Muscle of leg (tissue), 11 donors: ENCODE measurements around the gene MAP3K8. TPM values are rescaled to one million over a fixed set of nuclear protein-coding genes. Genes with fewer than 3 reads are reported as not detected.
"Not testable (repeated sequence)": the region's sequence is repeated elsewhere in the genome, so short reads cannot be mapped to it uniquely, and the experiment has no call there.

Experiments
- DNase-seq: peaks from one replicate; pipeline ENCODE4 v3.0.0; 2013
- H3K27ac ChIP-seq: one replicate; pipeline ENCODE4 v1.5.1; 2013; ENCODE audit warnings: mild to moderate bottlenecking, low read length, control low read depth
- H3K27me3 ChIP-seq: one replicate; pipeline ENCODE4 v1.6.1; 2013; ENCODE audit warnings: low read length; ENCODE audit not compliant: control insufficient read depth, insufficient read depth
- H3K36me3 ChIP-seq: one replicate; pipeline ENCODE4 v1.6.1; 2013; ENCODE audit warnings: low read length; ENCODE audit not compliant: control insufficient read depth, insufficient read depth
- H3K4me1 ChIP-seq: one replicate; pipeline ENCODE4 v1.6.1; 2013; ENCODE audit warnings: low read length; ENCODE audit not compliant: control insufficient read depth, insufficient read depth
- H3K4me3 ChIP-seq: one replicate; pipeline ENCODE4 v1.5.1; 2013; ENCODE audit warnings: low read length, control low read depth
- H3K9me3 ChIP-seq: replicated peaks from 2 replicates; pipeline ENCODE4 v1.6.1; 2013; ENCODE audit warnings: low read depth, low read length; ENCODE audit not compliant: control insufficient read depth
- WGBS: methylation state at CpG from one replicate; pipeline ENCODE4 v1.1.5; 2013; ENCODE audit warnings: missing lambda C conversion rate; ENCODE audit not compliant: insufficient coverage; 5-methylcytosine and 5-hydroxymethylcytosine counted together
- polyA plus RNA-seq, 8 donors: library from polyadenylated mRNA; unstranded; fragments of 120-200 nt; gene quantifications; one replicate each; pipeline versions ENCODE4 v1.2.1 to v1.2.3, GENCODE V29; 2013; ENCODE audit warnings: inconsistent platforms in 1 of 8, low replicate concordance in 1 of 8; ENCODE audit not compliant: insufficient read length in 8 of 8, insufficient read depth in 1 of 8
- total RNA-seq: library from RNA; stranded (reverse); fragments of 120-200 nt; gene quantifications from one replicate; pipeline ENCODE4 v1.2.4, GENCODE V29; 2013

Gene MAP3K8
- total and polyA plus RNA-seq, 9 donors, result 2.0 to 5.0 (median 3.5) TPM

GRCh38 chr10:30420766-30421165 lies 13.2 kb upstream of the MAP3K8 start:
- no peak overlapping the region for H3K4me3 ChIP-seq
- H3K27ac ChIP-seq, result no peak overlapping the region
- no peaks in the 10 kb centered on the region for H3K9me3 ChIP-seq
- no peaks in the 10 kb centered on the region for H3K27me3 ChIP-seq
- H3K36me3 ChIP-seq, result no peaks in the 10 kb centered on the region
- no CpG with 5 or more reads among the region's 1 CpG for WGBS
- peaks cover 11% of the 10 kb centered on the region for H3K4me1 ChIP-seq
- DNase-seq, result no peak

GRCh38 chr10:30422151-30422695 lies 11.8 kb upstream of the MAP3K8 start:
- WGBS, result no CpG with 5 or more reads among the region's 7 CpGs
- peaks cover 11% of the 10 kb centered on the region for H3K4me1 ChIP-seq
- H3K27ac ChIP-seq, result no peak overlapping the region
- no peak for DNase-seq
- no peaks in the 10 kb centered on the region for H3K36me3 ChIP-seq
- no peak overlapping the region for H3K4me3 ChIP-seq
- no peaks in the 10 kb centered on the region for H3K27me3 ChIP-seq
- no peaks in the 10 kb centered on the region for H3K9me3 ChIP-seq

GRCh38 chr10:30422981-30423654 lies 10.9 kb upstream of the MAP3K8 start:
- Histone ChIP-seq H3K9me3 (no peaks in the 10 kb centered on the region), H3K27me3 (no peaks in the 10 kb centered on the region), H3K4me3 (no peak overlapping the region), H3K27ac (peak overlapping the region; percentile 24), H3K4me1 (peaks cover 11% of the 10 kb centered on the region), H3K36me3 (no peaks in the 10 kb centered on the region)
- peak; percentile 62 for DNase-seq
- WGBS, result no CpG with 5 or more reads among the region's 8 CpGs

GRCh38 chr10:30423655-30424275 lies 10.2 kb upstream of the MAP3K8 start:
- WGBS, result no CpG with 5 or more reads among the region's 6 CpGs
- DNase-seq, H3K9me3 ChIP-seq, H3K36me3 ChIP-seq, H3K4me3 ChIP-seq, H3K27me3 ChIP-seq: not testable (repeated sequence)
- peaks cover 11% of the 10 kb centered on the region for H3K4me1 ChIP-seq
- peak overlapping the region; percentile 51 for H3K27ac ChIP-seq

- Histone ChIP-seq H3K36me3 (no peaks in the 10 kb centered on the region), H3K27ac (no peak overlapping the region), H3K4me1 (peaks cover 11% of the 10 kb centered on the region), H3K27me3 (no peaks in the 10 kb centered on the region), H3K9me3 (no peaks in the 10 kb centered on the region), H3K4me3 (no peak overlapping the region)
- no peak for DNase-seq
- WGBS, result 100% methylated on average over 1 of the region's 4 CpGs
These were observed 8.5 kb upstream of the MAP3K8 start for GRCh38 chr10:30425336-30426075.

GRCh38 chr10:30430544-30431298 lies 3.3 kb upstream of the MAP3K8 start:
- H3K27me3 ChIP-seq, result peaks cover 2% of the 10 kb centered on the region
- no peak overlapping the region for H3K27ac ChIP-seq
- H3K4me3 ChIP-seq, result no peak overlapping the region
- H3K36me3 ChIP-seq, result no peaks in the 10 kb centered on the region
- DNase-seq, result no peak
- 89% methylated on average over 8 of the region's 12 CpGs for WGBS
- H3K4me1 ChIP-seq, result peaks cover 28% of the 10 kb centered on the region
- H3K9me3 ChIP-seq, result no peaks in the 10 kb centered on the region

GRCh38 chr10:30431435-30431911 lies 2.5 kb upstream of the MAP3K8 start:
- Histone ChIP-seq H3K27me3 (peaks cover 2% of the 10 kb centered on the region), H3K27ac (peak overlapping the region; percentile 63), H3K36me3 (no peaks in the 10 kb centered on the region), H3K9me3 (no peaks in the 10 kb centered on the region), H3K4me3 (no peak overlapping the region), H3K4me1 (peaks cover 31% of the 10 kb centered on the region)
- peak; percentile 81 for DNase-seq
- 36% methylated on average over 7 of the region's 17 CpGs for WGBS

- Histone ChIP-seq H3K27me3 (peaks cover 2% of the 10 kb centered on the region), H3K9me3 (no peaks in the 10 kb centered on the region), H3K27ac (peak overlapping the region; percentile 97), H3K36me3 (peaks cover 4% of the 10 kb centered on the region), H3K4me3 (peak overlapping the region; percentile 90), H3K4me1 (peaks cover 40% of the 10 kb centered on the region)
- no peak for DNase-seq
- WGBS, result 50% methylated on average over 27 of the region's 35 CpGs
These were observed 1.2 kb upstream of the MAP3K8 start for GRCh38 chr10:30432622-30433305.

GRCh38 chr10:30433306-30433729 lies 666 bp upstream of the MAP3K8 start:
- Histone ChIP-seq H3K9me3 (no peaks in the 10 kb centered on the region), H3K36me3 (peaks cover 4% of the 10 kb centered on the region), H3K27ac (peak overlapping the region; percentile 97), H3K4me1 (peaks cover 42% of the 10 kb centered on the region), H3K4me3 (peak overlapping the region; percentile 90), H3K27me3 (peaks cover 2% of the 10 kb centered on the region)
- DNase-seq, result peak; percentile 86
- 0% methylated on average over 32 of the region's 32 CpGs for WGBS
